LoVo (cell line): ENCODE measurements around the gene TNFAIP2.

Experiments
- DNase-seq: peaks from one replicate; pipeline ENCODE4 v3.0.0-alpha.2; 2016; ENCODE audit warnings: low spot score

TNFAIP2 gene

DNA sequence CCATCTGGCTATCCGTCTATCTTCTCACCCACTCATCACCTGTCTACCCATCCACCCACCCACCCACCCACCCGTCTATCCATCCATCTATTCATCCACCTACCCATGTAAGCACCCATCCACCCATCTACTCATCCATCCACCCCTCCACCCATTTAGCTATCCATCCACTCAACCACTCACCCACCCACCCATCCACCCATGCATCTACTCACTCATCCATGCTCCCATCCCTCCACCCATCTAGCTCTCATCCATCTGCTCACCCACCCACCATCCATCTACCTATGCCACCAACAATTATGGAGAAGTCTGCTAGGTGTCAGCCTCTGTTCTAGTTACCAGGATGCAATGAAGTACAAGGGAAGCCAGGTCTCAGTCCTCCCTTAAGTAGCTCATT is 11.1 kb downstream of the TNFAIP2 start:
- no peak for DNase-seq

DNA sequence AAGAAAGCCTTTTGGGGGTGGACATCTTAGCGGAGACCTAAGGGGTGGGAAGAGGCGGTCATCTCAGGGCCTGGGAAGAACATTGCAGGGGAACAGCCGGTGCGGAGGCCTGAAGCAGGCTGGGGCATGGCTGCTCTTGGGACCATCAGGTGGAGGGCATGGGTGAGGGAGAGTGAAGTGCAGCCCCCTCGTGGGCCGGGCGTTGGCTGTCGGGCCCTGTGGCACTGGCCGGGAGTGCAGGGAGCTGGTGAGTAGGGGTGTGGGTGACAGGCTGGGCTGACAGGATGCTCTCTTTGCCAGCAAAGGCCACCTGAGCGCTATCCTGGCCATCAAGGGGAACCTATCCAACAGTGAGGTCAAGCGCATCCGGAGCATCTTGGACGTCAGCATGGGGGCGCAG is 11.7 kb downstream of the TNFAIP2 start:
- DNase-seq = no peak

DNA sequence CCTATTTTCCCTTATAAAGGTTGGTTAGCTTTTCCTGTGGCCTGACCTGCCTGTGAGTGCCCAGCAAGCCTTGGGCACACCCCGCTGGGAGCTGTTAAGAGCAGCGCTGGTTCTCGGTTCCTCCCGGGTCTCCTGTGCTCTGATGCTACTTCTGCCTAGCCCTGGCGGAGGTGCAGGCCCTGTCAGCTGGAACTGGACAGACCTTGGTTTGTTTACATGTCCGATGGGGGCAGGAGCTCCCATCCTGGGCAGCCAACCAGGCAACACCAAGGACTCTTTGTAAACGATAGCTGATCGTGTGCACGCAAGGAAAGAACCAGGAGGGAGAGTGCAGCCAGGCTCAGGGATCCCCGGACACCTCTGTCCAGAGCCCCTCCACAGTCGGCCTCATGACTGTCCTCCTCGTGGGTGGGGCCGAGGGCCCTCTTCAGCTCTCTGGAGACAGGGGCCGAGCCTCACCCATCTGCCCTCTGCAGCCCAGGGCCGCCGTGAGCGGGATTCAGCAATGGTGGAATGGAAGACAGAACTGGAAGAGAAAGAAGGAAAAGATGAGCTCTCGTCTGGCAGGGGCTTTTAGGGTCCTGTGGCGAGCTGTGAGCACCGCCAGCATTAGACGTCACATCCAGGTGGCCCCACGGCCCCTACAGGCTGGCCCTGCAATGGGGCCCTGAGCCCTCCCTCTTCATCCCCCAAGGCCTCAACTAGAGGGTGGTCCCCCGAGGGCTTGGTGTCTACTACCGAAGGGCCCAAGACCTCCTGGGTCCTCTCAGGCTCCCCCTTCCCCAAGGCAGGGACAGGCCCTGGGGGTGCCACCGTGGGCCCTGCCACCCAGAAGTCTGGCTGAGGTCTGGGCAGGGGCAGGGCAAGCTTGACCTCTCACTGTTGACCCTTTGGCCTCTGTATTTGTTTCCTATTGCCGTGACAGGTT is 12.3 kb downstream of the TNFAIP2 start:
- no peak for DNase-seq

DNA sequence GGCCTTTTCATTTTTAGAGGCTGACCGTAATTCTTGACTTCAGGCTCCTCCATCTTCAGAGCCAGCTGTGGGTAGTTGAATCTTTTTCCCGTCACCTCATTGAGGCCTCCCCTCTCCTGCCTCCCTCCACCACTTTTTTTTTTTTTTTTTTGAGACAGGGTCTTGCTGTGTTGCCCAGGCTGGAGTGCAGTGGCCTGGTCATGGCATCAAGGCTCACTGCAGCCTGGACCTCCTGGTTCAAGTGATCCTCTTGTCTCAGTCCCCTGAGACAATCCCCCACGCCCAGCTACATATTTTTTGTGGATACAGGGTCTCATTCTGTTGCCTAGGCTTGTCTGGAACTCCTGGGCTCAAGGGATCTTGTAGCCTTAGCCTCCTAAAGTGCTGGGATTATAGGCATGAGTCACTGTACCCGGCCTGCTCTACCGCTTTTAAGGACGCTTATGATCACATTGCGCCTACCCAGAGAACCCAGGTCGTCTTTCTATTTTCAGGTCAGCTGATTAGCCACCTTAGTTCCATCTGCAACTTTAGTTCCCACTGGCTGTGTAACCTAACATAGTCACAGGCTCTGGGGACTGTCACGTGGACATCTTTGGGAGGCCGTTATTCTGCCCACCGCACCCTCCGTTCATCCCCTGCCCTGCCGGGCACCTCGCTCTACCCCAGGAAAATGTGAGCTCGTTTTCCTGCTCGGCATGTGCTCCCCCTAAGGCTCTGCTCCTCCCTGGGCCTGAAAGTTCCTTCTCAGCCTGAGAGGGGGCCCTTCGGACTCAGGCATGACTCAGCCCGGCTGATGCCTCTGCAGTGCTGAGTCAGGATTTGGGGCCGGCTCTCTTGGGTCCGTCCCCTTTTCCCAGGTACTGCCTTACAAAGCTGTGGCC is 13.4 kb downstream of the TNFAIP2 start:
- no peak for DNase-seq

DNA sequence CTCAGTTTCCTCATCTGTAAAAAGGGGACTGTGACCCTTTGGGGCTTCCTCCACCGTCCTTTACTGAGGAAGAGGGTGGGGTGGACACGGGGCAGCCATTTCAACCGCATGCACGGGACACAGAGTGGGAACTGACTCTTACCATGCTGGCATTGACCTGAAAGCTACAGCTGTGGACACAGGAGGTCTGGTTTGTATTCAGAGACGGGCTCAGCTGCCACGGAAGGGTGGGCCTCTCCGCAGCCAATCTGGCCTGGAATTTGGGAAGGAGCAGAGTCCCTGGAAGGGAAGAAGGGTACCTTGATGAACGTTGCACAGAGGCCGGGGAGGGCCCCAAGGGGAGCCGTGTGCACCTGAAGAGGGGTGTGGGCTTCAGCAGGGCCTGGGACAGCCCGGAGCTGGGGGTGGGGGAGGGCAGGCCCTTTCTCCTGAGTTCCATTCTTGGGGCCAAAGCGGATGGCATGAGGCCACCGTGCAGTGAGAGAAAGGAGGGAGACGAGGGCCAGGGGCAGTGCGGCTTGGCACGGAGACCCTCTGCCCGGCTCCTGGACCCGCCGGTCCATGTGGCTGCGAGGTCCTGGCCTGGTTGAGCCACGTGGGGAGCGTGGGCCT is 14.5 kb downstream of the TNFAIP2 start:
- DNase-seq = no peak

DNA sequence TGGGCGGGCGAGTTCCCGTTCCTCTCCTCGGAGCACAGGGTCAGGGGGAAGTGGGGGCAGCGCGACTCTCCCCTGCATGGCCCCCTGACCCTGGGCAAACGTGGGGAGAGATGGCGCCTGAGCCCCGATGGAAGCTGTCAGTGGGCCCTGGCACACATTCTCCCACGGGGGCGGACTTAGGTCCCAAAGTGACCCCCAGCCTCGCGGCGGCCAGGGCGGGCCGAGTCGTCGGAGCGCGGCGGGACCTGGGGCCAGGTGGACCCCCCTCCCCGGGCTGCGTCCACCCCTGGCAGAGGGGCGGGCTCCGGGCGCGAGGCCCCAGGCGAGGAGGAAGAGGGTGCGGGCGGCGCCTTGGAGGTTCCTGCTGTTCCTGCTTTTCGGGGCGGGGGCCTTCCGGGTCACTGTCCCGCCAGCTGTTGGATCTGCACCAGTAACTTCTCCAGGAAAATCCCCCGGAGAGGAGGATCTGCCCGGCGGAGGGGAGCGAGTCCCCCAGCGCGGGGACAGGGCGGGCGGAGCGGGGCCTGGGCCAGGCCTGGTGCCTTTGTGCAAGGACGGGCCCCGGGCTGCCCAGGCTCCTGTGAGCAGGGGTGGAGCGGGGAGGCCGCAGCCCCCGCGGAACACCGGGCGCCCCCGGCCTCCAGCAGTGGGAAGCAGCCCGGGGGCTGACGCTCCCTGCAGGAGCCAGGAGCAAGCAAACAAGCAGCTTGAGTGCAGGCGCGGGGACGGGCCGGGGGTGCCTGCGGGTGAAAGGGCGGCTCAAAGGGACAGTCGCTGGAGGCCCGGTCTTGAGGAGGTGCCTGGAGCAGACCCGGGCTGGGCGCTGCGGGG is 15.3 kb downstream of the TNFAIP2 start:
- no peak for DNase-seq

DNA sequence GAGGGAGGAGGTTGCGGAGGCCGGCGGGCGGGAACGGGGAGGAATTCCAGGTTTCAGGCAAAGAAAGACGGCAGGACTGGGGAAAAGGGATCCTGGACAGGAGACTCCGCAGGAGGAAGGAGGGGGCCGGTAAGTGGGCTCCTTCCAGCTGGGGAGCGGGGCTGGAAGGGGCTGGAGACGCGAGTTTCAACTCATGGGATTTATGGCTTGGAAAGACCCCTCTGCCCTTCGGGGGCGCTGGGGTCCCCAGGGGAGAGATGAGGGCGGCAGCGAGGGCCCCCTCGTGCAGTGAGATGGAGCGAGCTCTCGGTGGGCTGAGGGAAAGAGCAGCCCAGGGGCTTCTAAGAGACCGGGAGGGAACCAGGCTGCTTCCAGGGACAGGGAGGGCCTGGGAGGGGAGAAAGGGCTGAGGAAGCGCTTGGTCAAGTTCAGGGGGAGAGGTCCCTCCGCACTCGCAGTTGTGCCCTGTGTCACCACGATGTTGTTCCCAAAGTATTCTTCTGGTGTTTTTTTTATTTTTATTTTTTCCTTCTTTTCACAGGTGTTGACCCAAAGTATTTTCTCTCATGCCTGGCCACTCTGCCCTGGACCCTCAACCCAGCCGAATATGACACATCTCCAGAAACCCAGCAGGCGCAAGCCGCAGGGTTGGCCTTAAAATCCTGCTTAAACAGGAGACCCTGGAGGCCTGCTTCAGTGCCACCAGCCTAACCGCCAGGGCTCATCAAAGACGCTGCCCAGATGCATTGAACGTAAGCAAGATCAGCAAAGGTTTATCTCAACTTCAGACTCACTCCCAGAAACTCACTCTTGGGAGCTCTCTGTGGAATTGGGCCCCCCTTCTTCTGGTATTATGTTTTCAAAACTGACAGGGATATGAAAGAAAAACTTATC is 16.1 kb downstream of the TNFAIP2 start:
- DNase-seq = no peak

DNA sequence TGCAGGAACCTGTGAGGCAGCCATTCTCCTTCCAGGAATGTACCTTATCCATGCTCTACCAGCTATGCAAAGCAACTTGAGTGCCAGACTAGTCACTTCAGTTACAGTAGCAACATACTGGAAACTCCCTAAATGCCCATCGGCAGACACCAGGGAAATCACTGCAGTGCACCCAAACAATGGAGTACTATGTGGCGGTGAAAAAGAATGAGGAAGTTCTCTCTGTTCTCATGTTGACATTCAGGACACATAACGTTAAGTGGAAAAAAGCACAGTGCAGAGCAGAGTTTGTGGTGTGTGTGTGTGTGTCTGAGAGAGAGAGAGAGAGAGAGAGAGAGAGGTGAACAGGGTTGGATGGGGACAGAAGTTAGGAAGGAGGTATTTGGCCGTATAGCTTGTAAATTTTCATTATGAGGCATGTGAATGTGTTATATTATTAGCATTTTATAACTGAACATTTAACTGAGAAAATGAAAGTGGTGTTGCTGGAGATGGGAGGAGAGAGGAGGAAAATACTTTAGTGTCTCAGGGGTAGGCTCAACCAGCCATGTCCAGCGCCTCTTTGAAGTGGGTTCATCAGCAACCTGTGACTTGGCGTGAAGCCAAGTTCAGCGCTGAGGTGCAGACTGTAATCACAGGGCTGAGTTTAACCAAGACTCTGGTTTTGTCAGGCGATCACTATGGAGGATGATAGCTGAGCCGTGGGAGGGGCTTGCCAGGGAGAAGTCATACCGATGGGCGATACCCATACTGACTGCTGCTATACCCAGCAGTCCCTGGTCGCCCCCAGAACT is 17.3 kb downstream of the TNFAIP2 start:
- DNase-seq = peak; percentile 52

DNA sequence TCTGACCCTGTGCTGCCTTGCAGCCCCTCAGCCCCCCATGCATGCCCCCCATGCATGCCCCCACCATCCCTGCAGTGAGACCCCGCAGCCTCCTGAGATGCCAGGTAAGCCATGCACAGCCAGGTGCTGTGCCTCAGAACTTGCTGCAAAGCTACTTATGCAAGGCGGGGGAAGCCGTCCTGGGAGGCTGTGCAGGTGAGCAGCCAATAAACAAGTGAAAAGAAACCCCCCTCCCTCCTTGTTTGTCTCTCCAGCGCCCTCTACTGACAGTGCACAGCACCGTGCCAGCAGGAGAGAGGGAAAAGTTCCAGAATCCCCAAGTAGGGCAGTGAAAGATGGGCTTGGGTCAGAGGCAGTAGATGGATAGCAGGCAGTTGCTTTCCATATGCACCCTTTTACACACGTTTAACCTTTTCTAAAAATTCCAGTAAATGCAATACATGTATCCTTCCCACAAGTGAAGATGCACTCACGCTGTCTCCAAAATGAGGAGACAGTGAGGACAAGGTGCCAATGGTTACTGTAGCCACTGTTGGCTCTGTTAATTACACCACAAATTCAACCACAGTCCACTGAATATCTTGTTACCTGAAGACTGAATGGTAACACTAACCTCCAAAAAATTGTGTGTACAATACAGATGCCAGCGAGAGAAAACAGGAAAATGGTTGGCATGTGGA is 18.0 kb downstream of the TNFAIP2 start:
- DNase-seq = no peak

DNA sequence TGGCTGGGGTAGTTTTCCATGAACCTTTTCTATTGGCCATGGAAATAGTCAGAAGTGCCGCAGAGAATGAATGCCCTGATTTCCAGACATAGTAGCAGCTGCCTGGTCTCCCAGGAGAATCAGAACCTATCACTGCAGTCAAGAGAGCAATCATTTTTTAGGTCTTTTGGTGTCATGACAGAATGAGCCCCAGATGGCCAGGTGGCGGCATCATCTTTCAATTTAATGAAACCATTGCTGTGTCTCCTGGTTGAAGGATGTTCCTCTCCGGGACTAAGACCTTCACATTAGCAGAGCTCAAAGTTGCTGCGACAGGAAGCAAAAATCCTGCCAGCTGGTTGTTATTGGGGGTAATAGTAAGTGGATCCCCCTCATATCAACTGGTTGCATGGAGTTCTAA is 18.8 kb downstream of the TNFAIP2 start:
- no peak for DNase-seq

DNA sequence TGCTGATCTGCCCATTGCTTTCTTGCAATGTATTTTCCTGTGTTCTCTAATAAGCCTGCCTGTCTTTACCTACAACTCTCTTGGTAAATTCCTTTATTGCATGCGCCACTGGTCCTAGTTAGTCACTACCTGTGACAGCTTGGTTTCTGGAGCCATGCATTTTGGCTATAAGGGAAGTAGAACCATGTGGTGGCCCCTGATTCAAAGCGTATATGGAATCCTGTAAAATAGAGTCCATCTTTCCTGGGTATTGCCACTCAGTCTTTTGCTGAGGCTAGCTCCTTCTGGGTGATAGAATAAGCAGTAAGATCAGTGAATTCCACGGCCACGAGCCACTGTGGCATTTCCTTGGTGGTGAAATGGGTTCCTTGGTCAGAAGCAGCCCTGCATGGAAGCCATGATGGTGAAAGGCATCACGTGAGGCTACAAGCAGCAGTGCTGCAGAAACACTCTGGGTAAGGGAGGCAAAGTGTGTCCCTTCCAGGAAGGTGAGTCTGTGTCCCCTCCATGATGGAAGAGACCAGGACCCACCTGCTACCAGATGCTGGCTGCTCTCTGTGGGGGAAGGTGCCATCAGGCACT is 19.6 kb downstream of the TNFAIP2 start:
- DNase-seq = no peak

DNA sequence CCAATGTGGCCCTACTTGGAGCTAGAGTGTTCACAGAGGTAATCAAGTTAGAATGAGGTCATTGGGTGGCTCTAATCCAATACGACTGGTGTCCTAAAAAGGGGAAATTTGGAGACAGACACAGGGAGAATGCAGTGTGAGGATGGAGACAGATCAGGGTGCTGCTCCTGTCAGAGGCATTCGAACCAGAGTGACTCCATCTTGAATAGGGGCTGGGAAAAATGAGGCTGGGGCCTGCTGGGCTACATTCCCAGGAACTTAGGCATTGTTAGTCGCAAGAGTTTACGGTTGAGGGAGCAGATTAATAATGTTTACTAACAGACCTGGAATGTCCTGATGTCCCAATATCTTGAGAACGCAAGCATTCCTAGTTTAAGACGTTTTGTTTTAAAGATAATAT is 20.2 kb downstream of the TNFAIP2 start:
- DNase-seq = no peak

DNA sequence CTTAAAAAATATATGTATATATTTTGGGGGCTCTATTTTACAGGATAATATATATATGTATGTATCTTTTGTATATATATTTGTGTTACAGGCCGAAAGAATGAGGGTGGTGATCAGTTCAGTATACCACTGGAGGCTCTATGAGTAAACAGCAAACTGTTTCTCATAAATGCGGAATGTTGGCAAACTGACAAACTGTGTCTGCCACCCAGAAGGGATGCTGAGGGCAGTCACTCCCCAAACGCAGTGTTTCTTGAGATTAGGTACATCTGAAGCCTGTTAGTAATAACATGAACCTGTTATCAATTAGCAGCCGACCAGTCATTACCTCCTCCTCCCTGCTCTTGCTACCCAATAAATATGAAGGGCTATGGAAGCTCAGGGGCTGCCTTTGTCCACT is 20.8 kb downstream of the TNFAIP2 start:
- peak; percentile 48 for DNase-seq

DNA sequence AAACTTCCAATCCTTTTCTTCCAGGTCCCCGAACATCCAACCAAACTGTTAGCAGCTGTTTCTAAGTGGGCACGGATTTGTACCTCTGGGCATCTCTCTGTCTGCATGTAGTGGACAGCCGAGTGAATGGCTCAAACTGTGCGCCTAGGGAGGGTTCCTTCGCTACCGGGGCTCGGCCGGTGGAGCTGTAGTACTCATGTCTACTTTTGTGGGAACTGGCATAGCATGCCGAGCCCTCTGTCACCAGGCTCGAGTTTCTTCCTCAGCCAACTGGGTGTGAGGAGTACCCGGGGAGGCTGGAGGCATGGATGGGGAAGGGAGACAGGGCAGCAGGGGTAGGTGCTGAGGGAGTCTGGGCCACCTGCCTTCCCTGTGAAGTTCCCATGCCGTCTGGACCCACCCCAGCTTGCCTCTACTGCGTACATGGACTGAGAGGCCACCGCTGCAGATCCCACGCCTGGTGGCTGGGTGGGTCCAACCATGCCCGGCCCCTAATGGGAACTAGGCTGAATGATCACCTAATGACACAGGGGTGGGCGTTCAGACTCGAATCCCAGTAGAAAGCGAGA is 23.0 kb downstream of the TNFAIP2 start:
- DNase-seq = no peak

DNA sequence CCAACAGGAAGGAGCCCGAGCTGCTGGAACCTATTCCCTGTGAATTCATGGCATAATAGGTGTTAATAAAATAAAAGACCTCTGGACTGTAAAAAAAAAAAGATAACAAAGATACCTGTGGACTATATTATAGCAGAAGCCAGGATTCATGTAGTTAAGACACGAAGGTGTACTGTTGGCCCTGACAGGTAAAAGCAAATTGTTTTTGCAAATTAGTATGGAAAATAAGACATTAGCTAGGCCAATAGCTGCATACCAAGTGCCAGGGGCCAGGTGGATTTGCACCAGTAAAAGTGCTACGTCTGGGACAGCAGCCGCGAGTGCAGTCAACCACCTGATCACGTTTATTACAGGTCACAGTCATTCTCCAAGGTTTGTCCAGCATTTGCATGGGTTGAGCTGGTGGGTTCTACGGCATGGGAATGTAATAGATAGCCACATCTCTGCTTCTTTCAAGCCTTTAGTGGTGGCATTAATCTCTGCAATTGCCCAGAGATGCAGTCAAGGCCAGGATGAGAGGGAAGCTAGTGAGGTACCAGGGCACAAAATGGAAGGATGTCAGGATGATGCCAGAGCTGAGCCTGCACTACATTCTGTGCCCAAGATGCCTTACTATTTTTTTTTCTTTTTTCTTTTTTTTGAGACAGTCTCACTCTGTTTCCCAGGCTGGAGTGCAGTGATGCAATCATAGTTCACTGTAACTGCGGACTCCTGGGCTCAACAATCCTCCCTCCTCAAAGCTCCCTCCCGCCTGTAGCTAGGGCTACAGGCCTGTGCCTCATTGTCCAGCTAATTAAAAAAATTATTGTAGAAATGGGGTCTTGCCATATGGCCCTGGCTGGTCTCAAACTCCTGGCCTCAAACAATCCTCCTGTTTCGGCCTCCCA is 26.3 kb downstream of the TNFAIP2 start:
- no peak for DNase-seq

DNA sequence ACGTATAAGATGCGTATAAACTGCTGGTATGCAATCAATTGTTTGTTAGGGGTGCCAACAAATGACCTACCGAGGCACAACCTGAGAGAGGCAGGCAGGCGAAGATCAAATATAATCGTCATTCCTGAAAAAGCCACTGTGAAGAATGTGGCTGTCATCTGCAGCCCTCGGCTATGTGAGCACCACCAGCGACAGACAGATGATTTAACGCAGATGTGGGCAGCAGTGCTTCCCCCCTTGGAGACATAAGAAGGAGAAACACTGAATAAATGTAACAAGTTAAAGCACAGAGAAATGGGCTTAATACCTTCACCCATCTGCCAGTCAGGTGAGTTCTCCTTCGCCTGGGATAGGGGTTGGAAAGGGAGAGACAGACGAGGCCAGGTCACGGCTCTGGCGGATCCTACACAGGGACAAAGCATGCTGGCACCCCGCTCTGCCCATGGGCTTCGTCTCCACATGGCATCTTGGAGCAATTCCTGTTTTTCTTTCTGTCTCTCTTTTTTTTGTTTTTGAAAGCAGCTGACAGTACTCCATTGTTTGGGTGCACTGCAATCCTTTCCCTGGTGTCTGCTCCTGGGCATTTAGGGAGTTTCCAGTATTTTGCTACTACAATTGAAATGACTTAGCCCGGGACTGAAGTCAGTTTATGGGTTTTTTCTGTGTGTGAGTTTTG is 28.1 kb downstream of the TNFAIP2 start:
- no peak for DNase-seq

DNA sequence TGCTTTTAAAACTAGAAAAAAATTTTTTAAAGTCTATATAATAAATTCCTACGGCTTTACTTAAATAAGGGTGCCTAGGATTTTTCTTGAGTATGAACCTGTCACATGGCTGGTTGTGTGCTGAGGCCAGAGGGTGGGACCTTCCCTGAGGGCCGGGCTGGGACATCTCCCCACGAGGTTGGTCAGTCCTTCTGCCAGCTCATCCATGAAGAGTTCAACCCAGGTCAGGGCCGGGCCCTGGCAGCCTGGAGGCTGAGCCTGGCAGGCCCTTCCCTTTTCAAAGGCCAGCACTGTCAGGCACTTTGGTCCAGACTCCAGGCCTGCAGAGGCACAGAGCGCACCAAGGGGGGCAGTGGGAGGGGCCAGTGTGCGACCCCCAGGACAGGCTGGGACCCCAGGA is 31.7 kb downstream of the TNFAIP2 start:
- DNase-seq = peak; percentile 72
